SK-N-SH treated with all-trans-retinoic acid at 6 μM for 48 hours (cell line): ENCODE results near the gene PRKCB.

Experiments used
- ATAC-seq: fragments of 200-7000 bp; cut with Tn5 transposase; 3 replicates; pipeline ENCODE4 v1.9.1; 2020; ENCODE audit warnings: mild to moderate bottlenecking, moderate library complexity
- ARNTL ChIP-seq: fragments of 450-650 bp; formaldehyde crosslinking; IDR thresholded peaks from 2 replicates; pipeline ENCODE4 v1.5.0; 2020; ENCODE audit warnings: low read depth, mild to moderate bottlenecking, moderate library complexity, borderline replicate concordance
- BACH2 ChIP-seq: fragments of 250-450 bp; sonication (Bioruptor Pico); IDR thresholded peaks from 2 replicates; pipeline ENCODE4 v1.9.0; 2021; ENCODE audit warnings: mild to moderate bottlenecking, borderline replicate concordance
- CSDC2 ChIP-seq: fragments of 250-450 bp; sonication (Bioruptor Pico); IDR thresholded peaks from 2 replicates; pipeline ENCODE4 v1.5.0; 2020; ENCODE audit warnings: mild to moderate bottlenecking, moderate library complexity
- ESRRG ChIP-seq: fragments of 250-450 bp; sonication (Bioruptor Pico); IDR thresholded peaks from 2 replicates; pipeline ENCODE4 v1.6.1; 2021; ENCODE audit warnings: mild to moderate bottlenecking
- GLIS3 ChIP-seq: fragments of 250-450 bp; sonication (Bioruptor Pico); IDR thresholded peaks from 2 replicates; pipeline ENCODE4 v1.5.0; 2020; ENCODE audit warnings: mild to moderate bottlenecking, moderate library complexity
- ISL1 ChIP-seq: fragments of 250-450 bp; sonication (Bioruptor Pico); IDR thresholded peaks from 2 replicates; pipeline ENCODE4 v2.1.2; 2022; ENCODE audit warnings: mild to moderate bottlenecking, moderate library complexity
- OSR1 ChIP-seq: fragments of 250-450 bp; sonication (Bioruptor Pico); IDR thresholded peaks from 2 replicates; pipeline ENCODE4 v1.8.0; 2022; ENCODE audit warnings: moderate library complexity, mild to moderate bottlenecking, inconsistent platforms
- POU6F1 ChIP-seq: fragments of 250-450 bp; sonication (Bioruptor Pico); IDR thresholded peaks from 2 replicates; pipeline ENCODE4 v1.8.0; 2021; ENCODE audit warnings: low read depth, mild to moderate bottlenecking, moderate library complexity, borderline replicate concordance
- PPARA ChIP-seq: fragments of 250-450 bp; sonication (Bioruptor Pico); IDR thresholded peaks from 2 replicates; pipeline ENCODE4 v1.5.0; 2020; ENCODE audit warnings: mild to moderate bottlenecking, borderline replicate concordance
- RARB ChIP-seq: fragments of 250-450 bp; sonication (Bioruptor Pico); IDR thresholded peaks from 2 replicates; pipeline ENCODE4 v1.8.0; 2021; ENCODE audit warnings: mild to moderate bottlenecking, moderate library complexity
- SNAI2 ChIP-seq: fragments of 250-450 bp; sonication (Bioruptor Pico); IDR thresholded peaks from 2 replicates; pipeline ENCODE4 v1.5.0; 2020; ENCODE audit warnings: mild to moderate bottlenecking, moderate library complexity
- TCF4 ChIP-seq: fragments of 250-450 bp; sonication (Bioruptor Pico); IDR thresholded peaks from 2 replicates; pipeline ENCODE4 v1.8.0; 2021; ENCODE audit warnings: mild to moderate bottlenecking, moderate library complexity, borderline replicate concordance
- TOX ChIP-seq: fragments of 250-450 bp; sonication (Bioruptor Pico); IDR thresholded peaks from 2 replicates; pipeline ENCODE4 v1.8.0; 2021; ENCODE audit warnings: mild to moderate bottlenecking, moderate library complexity, borderline replicate concordance
- TSHZ2 ChIP-seq: fragments of 250-450 bp; sonication (Bioruptor Pico); IDR thresholded peaks from 2 replicates; pipeline ENCODE4 v1.5.0; 2020; ENCODE audit warnings: mild to moderate bottlenecking, moderate library complexity
- ZC3H10 ChIP-seq: fragments of 250-450 bp; sonication (Bioruptor Pico); IDR thresholded peaks from 2 replicates; pipeline ENCODE4 v1.5.1; 2021; ENCODE audit warnings: mild to moderate bottlenecking, moderate library complexity
- ZFP3 ChIP-seq: fragments of 250-450 bp; sonication (Bioruptor Pico); IDR thresholded peaks from 2 replicates; pipeline ENCODE4 v1.5.0; 2020; ENCODE audit warnings: mild to moderate bottlenecking, moderate library complexity
- ZNF565 ChIP-seq: fragments of 450-650 bp; formaldehyde crosslinking; conservative IDR thresholded peaks from 2 replicates; pipeline ENCODE4 v1.5.0; 2020; ENCODE audit warnings: low read depth, mild to moderate bottlenecking, moderate library complexity
- ZNF8 ChIP-seq: fragments of 450-650 bp; formaldehyde crosslinking; IDR thresholded peaks from 2 replicates; pipeline ENCODE4 v1.5.0; 2020; ENCODE audit warnings: mild to moderate bottlenecking, moderate library complexity
- TF ChIP-seq, protein P1 (sequence below): fragments of 250-450 bp; sonication (Bioruptor Pico); IDR thresholded peaks from 2 replicates; pipeline ENCODE4 v1.8.0; 2020; ENCODE audit warnings: mild to moderate bottlenecking, moderate library complexity, borderline replicate concordance
- TF ChIP-seq, protein P2 (sequence below): fragments of 250-450 bp; sonication (Bioruptor Pico); IDR thresholded peaks from 2 replicates; pipeline ENCODE4 v1.5.1; 2021; ENCODE audit warnings: mild to moderate bottlenecking, moderate library complexity
- TF ChIP-seq, protein P3 (sequence below): fragments of 250-450 bp; sonication (Bioruptor Pico); IDR thresholded peaks from 2 replicates; pipeline ENCODE4 v1.5.1; 2020; ENCODE audit warnings: low read depth, mild to moderate bottlenecking, moderate library complexity

Gene PRKCB

GRCh38 chr16:24132797-24133155 is 297.0 kb downstream of the PRKCB start:
- TF ChIP-seq RARB (CRISPR knock-in tag) (no peak), OSR1 (CRISPR knock-in tag) (no peak), SNAI2 (CRISPR knock-in tag) (no peak), TSHZ2 (CRISPR knock-in tag) (no peak), ZC3H10 (CRISPR knock-in tag) (no peak), TCF4 (CRISPR knock-in tag) (no peak)
- TF ChIP-seq, protein P1, sequence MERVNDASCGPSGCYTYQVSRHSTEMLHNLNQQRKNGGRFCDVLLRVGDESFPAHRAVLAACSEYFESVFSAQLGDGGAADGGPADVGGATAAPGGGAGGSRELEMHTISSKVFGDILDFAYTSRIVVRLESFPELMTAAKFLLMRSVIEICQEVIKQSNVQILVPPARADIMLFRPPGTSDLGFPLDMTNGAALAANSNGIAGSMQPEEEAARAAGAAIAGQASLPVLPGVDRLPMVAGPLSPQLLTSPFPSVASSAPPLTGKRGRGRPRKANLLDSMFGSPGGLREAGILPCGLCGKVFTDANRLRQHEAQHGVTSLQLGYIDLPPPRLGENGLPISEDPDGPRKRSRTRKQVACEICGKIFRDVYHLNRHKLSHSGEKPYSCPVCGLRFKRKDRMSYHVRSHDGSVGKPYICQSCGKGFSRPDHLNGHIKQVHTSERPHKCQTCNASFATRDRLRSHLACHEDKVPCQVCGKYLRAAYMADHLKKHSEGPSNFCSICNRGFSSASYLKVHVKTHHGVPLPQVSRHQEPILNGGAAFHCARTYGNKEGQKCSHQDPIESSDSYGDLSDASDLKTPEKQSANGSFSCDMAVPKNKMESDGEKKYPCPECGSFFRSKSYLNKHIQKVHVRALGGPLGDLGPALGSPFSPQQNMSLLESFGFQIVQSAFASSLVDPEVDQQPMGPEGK = no peak
- ATAC-seq = no peak

GRCh38 chr16:24135624-24136565 is 300.1 kb downstream of the PRKCB start:
- TF ChIP-seq RARB (CRISPR knock-in tag) = no peak
- TF ChIP-seq ZC3H10 (CRISPR knock-in tag) = no peak
- TF ChIP-seq POU6F1 (CRISPR knock-in tag) = no peak
- no peak for TF ChIP-seq ESRRG (CRISPR knock-in tag)
- no peak for TF ChIP-seq ISL1
- TF ChIP-seq ZNF565 (CRISPR knock-in tag) = no peak
- TF ChIP-seq ZNF8 (CRISPR knock-in tag) = no peak
- TF ChIP-seq TSHZ2 (CRISPR knock-in tag) = no peak
- no peak for TF ChIP-seq TCF4 (CRISPR knock-in tag)
- TF ChIP-seq CSDC2 (CRISPR knock-in tag) = no peak
- TF ChIP-seq, protein P1 = no peak
- no peak for TF ChIP-seq SNAI2 (CRISPR knock-in tag)
- TF ChIP-seq TOX (CRISPR knock-in tag) = no peak
- no peak for TF ChIP-seq GLIS3 (CRISPR knock-in tag)
- TF ChIP-seq BACH2 (CRISPR knock-in tag) = no peak
- no peak for TF ChIP-seq ARNTL (CRISPR knock-in tag)
- TF ChIP-seq, protein P2, sequence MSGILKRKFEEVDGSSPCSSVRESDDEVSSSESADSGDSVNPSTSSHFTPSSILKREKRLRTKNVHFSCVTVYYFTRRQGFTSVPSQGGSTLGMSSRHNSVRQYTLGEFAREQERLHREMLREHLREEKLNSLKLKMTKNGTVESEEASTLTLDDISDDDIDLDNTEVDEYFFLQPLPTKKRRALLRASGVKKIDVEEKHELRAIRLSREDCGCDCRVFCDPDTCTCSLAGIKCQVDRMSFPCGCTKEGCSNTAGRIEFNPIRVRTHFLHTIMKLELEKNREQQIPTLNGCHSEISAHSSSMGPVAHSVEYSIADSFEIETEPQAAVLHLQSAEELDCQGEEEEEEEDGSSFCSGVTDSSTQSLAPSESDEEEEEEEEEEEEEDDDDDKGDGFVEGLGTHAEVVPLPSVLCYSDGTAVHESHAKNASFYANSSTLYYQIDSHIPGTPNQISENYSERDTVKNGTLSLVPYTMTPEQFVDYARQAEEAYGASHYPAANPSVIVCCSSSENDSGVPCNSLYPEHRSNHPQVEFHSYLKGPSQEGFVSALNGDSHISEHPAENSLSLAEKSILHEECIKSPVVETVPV (CRISPR knock-in tag) = no peak
- TF ChIP-seq PPARA = no peak
- TF ChIP-seq, protein P3, sequence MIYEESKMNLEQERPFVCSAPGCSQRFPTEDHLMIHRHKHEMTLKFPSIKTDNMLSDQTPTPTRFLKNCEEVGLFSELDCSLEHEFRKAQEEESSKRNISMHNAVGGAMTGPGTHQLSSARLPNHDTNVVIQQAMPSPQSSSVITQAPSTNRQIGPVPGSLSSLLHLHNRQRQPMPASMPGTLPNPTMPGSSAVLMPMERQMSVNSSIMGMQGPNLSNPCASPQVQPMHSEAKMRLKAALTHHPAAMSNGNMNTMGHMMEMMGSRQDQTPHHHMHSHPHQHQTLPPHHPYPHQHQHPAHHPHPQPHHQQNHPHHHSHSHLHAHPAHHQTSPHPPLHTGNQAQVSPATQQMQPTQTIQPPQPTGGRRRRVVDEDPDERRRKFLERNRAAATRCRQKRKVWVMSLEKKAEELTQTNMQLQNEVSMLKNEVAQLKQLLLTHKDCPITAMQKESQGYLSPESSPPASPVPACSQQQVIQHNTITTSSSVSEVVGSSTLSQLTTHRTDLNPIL (CRISPR knock-in tag) = no peak
- TF ChIP-seq ZFP3 (CRISPR knock-in tag) = no peak
- no peak for ATAC-seq
